NCI-H774 (cell line): Measurements from ENCODE around the gene DBNDD1.

Experiments used
- DNase-seq: peaks from one replicate; lab custom pipeline; 2025; lab: John Stamatoyannopoulos, UW

The DBNDD1 gene

GRCh38 chr16:90035902-90036301, 16.6 kb upstream of the DBNDD1 start:
- no peak for DNase-seq

- no peak for DNase-seq
These were observed 15.2 kb upstream of the DBNDD1 start for GRCh38 chr16:90034504-90034903.

DNA sequence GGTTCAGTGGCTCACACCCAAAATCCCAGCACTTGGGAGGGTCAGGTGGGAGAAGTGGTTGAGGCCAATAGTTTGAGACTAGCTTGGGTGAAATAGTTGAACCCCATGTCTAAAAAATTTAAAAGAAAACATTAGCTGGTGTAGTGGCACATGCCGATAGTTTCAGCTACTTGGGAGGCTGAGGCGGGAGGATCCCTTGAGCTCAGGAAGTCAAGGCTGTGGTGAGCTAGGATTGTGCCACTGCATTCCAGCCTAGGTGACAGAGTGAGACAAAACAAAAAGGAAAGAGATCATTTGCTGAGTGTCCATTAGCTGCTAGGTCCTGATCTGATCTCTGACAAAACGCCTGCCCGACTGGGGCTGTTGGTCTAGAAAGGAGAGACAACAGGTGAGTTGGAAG, 14.1 kb upstream of the DBNDD1 start:
- DNase-seq, result no peak

DNA sequence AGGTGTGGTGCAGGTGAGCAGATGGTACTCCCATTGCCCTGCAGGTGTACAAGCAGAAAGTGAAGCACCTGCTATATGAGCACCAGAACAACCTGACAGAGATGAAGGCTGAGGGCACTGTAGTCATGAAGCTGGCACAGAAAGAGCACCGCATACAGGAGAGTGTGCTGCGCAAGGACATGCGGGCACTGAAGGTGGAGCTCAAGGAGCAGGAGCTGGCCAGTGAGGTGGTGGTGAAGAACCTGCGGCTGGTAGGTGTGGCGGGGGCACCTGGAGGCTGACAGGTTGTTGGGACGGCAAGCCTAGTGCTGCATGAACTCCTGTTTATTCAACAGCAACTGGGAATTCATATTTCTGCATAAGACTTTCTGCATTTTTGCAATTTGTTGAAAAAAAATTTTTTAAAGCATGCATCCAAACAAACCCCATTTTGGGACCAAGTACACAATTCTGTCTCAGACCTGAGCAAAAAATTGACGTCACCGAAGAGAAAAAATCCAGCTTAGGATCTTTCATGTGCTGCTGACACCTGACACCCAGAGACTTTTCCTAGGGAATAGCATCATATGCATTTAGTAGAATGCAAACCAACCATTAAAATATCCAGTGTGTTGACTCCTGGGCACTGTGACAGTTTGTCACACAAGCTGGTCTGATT, 13.5 kb upstream of the DBNDD1 start:
- DNase-seq, result no peak

GRCh38 chr16:90031931-90032673, 12.8 kb upstream of the DBNDD1 start:
- no peak for DNase-seq

GRCh38 chr16:90031186-90031930, 12.1 kb upstream of the DBNDD1 start:
- no peak for DNase-seq

DNA sequence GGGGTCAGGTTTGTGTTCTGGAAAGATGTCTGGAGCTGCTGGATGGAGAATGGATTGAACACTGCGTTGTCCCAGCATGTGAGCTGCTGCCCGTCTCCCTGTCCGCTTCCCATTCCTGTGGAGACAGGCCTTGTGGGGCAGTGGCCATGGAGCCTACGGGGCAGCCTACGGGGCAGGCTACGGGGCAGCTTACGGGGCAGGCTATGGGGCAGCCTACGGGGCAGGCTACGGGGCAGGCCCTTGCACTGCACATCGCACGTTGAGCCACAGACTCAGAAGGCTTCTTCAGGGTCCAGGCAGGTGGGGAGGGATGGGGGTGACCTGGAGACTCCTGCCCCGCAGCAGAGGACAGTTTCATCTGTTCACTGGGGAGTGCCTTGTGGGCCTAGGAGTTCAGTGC, 9.7 kb upstream of the DBNDD1 start:
- no peak for DNase-seq

DNA sequence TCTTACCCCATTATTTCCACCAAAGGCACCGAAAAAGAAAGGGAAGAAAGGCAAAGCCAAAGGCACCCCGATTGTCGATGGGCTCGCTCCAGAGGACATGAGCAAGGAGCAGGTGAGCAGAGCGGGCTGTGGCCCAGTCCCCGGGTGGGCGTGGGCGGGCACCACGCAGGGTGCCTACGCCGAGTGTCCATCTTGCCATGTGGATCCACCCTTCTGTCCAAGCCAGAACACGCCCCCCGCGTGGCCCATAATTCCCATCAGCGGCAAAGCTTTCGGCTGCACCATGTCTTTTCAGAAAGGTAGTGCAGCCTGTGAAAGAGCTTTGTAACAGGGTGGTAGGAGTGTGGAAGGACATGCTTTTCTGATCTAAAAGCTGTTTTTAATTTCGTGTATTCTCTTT, 8.4 kb upstream of the DBNDD1 start:
- DNase-seq, result no peak

DNA sequence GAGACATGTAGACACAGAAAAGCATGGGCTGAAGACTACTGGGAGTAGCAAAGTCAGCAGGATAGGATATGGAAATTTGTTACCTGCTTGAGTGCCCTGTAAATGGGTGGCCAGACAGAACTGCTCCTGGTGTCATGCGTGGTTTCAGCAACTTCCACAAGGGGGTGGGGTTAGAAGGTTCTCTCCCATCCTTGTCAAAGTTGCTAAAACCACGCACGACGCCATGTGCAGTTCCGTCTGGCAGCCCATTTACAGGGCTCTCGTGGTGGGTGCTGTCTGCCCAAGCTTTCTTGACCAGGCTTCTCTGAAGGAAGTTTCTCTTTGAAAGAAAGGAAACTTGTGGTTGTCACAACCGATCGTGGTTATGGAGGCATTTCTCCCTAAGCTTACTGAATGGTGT, 6.9 kb upstream of the DBNDD1 start:
- no peak for DNase-seq

DNA sequence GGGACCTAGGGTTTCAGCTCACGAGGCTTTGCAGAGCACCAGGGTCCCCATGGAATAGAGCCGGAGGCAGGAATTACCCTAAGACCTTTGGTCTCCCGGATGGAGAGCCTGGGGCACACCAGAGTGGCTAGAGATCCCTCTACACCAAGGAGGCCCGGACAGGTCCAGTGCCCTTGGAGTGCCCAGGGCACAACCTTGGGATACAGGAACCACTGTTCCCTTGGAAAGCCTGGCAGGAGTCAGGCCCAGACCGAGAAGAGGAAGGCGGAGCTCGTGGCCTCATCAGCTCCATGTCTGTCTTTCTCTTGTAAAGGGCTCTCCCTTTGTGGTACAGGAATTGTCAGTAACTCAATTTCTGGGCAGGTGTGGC, 3.8 kb upstream of the DBNDD1 start:
- DNase-seq, result no peak

- DNase-seq, result peak; percentile 74
These were observed 3.2 kb upstream of the DBNDD1 start for GRCh38 chr16:90022209-90023077.

- no peak for DNase-seq
These were observed 1.7 kb upstream of the DBNDD1 start for GRCh38 chr16:90020838-90021382.

DNA sequence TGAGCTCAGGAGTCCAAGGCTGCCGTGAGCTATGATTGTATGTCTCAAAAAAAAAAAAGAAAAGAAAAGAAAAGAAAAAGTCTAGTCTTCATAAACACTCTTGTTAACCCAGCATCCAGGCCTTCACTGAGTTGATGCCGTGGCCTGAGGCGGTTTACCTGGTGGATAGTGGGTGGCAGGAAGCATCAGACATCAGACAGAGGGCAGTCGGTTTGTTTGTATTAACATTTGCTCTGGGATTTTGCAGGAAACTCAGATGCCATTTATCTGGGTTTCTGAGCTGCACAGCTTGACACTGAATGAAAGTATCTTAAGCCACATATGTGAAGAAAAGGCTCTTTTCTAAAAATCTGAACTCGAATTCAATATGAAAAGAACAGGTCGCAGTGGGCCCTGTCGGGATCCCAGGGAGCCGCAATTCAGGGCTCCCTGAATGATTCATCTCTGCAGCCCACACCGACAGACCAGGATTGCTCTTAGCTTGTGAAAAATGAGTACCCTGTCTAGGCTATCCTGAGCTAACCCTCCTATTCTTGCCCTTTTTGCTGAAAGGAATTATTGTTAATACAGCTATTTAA, 1.1 kb upstream of the DBNDD1 start:
- DNase-seq, result no peak

GRCh38 chr16:90019543-90020259, 445 bp upstream of the DBNDD1 start:
- DNase-seq, result no peak

GRCh38 chr16:90018297-90018651, 982 bp downstream of the DBNDD1 start:
- no peak for DNase-seq

DNA sequence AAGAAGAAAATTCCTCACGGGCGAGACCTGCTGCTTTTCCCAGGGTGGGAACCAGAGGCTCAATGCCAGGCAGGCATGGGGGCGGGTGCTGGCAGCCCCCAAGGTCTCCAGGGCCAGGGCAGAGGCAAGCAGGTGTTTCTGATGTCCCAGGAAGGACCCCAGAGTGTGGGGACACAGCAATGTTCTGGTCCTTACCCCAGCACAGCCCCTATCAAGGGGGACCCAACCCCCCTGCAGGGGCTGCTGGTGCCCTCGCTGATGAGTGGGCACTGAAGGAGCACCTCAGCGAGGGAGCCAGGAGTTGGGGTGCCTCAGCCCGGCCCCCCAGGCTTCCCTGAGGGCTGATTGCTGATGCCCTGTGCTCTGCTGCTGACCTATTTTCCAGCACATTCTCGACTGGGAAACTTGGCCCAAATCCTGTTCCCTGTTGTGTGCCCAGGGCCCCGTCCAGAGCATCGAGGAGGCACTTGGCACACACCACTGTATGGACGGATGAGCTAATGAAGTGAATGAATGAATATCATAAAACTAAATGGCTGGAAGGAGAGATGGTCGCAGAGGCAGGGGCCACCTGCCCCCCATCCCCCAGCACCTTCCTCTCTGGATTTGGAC, 2.8 kb downstream of the DBNDD1 start:
- DNase-seq, result no peak

DNA sequence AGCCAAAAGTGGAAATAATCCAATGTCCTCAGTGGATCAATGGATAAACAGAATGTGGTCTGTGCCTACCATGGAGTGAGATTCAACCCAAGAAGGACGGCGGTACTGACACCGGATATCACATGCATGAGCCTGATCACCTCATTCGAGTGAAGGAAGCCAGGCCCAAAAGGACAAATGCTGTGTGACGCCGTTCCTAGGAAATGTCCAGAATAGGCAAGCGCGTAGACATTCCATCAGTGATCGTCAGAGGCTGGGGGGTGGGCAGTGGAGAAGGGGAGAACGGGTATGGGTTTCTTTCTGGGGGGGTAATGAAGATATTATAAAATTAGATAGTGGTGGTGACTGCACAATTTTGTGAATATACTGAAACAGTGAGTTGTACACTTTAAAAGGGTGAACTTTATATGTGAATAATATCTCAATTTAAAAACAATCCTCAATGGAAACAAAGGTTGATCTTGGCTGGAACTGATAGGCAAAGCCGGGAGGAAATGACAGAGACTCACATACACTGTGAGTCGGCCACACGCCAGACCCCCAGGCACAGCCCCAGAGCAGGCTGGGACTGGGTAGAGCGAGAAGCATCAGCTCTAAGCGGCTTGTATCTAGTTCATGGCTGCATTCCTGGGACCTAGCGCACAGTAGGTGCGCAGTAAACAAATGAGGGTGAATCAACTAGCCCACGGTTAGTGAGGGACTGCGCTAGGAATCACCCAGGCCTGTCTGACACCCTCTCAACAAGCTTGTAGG, 3.5 kb downstream of the DBNDD1 start:
- no peak for DNase-seq

- no peak for DNase-seq
These were observed 6.1 kb downstream of the DBNDD1 start for GRCh38 chr16:90012991-90013745.

DNA sequence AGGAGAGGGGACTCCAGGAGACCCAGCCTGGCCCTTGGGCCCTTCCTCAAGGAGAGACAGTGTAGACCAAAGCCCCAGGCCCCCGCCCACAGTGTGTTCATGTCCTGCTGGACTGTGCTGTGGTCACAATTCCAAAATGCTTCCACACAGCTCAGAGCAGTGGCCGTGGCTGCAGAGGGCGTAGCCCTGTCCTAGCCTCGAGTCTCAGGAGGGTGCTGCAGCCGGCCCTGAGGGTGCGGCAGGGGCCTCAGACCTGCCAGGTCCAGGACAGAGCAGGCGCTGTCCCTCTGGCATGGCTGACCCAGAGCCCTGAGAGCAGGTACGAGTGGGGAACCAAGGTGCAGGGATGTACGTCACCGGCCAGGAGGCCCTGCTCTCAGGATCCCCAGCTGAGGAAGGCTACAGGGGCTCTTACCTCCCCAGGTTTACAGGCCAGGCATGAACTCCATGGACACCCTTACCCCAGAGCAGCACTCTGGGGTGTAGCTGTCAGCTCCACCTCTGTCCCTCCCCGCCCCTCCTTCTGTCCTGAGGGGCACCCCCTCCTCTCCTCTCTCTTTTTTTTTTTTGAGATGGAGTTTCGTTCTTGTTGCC, 7.3 kb downstream of the DBNDD1 start:
- no peak for DNase-seq
